HUES48 (cell line): ENCODE data around the gene HABP2.

Experiments
- H3K27ac ChIP-seq: one replicate; pipeline ENCODE4 v1.7.0; 2013; ENCODE audit warnings: low read depth, low read length, inconsistent platforms
- H3K27me3 ChIP-seq: 2 replicates; pipeline ENCODE4 v1.6.1; 2013; ENCODE audit warnings: mild to moderate bottlenecking, low read length; ENCODE audit not compliant: control insufficient read depth, insufficient read depth
- H3K36me3 ChIP-seq: 2 replicates; pipeline ENCODE4 v1.6.1; 2013; ENCODE audit warnings: low read length; ENCODE audit not compliant: control insufficient read depth, insufficient read depth
- H3K4me1 ChIP-seq: 2 replicates; pipeline ENCODE4 v1.6.1; 2013; ENCODE audit warnings: mild to moderate bottlenecking, low read length; ENCODE audit not compliant: control insufficient read depth, insufficient read depth
- H3K4me3 ChIP-seq: 2 replicates; pipeline ENCODE4 v1.5.1; 2013; ENCODE audit warnings: mild to moderate bottlenecking, low read depth, low read length
- H3K9ac ChIP-seq: 2 replicates; pipeline ENCODE4 v1.6.1; 2013; ENCODE audit warnings: mild to moderate bottlenecking, low read depth, low read length, moderate library complexity
- H3K9me3 ChIP-seq: 2 replicates; pipeline ENCODE4 v1.6.1; 2013; ENCODE audit warnings: low read length; ENCODE audit not compliant: control insufficient read depth, insufficient read depth

HABP2 gene

DNA sequence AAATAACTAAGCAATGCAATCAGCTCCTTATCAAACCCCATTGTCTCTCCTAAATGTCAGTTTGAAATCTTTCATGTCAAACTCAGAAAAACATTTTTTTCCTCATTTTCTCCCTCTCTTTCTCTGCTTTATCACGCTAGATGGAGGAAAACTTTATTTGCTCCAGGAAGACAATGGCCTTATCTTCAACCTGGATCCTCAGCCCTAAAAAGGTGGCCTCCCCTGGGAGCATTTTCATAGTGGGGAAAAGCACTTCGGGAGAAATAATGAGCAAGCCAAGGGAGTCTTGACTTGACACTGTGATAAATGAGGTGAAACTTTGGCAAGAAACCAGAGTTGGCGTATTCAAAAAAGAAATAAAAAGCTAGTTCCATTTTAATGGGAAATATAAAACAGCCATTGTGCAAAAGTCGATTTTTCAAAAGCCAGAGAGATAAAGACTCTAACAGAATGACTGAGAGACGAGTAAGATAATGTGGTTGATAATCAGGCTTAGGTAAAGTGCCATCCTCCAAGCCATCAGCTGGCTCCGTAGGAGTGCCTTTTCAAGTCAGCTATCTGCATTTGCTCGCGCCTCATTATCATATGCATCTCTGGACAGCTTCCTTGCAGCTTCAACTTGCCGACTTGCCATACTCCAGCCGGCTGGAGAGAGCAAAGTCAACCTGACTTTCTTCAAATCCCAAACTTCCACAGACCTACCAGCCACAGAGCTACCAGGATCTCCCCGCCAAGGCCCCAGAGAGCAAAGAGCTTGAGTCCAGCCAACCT is 19.9 kb downstream of the HABP2 start:
- Histone ChIP-seq H3K36me3 (no peaks in the 10 kb centered on the region), H3K4me1 (no peaks in the 10 kb centered on the region), H3K9ac (no peak overlapping the region), H3K27me3 (peaks cover 11% of the 10 kb centered on the region), H3K27ac (no peak overlapping the region), H3K9me3 (no peaks in the 10 kb centered on the region), H3K4me3 (no peak overlapping the region)

DNA sequence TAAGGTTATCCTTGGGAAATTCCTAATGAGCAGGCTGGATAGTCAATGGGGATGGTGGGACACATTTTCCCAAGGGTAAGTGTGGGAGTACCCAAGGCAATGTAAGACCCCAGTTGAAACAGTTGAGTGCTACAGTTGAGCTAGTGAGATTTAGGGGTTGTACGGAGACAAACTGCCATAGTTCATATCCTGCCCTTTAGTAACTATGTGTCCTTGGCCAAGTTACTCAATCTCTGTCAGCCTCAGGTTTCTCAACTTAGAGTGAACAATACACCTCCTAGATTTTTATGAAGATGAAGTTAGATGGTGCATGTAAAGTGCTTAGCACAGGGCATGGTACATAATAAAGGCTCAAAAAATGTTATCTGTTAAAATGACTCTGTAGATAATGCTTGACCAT is 20.5 kb downstream of the HABP2 start:
- no peaks in the 10 kb centered on the region for H3K36me3 ChIP-seq
- no peak overlapping the region for H3K9ac ChIP-seq
- H3K4me3 ChIP-seq, result no peak overlapping the region
- H3K9me3 ChIP-seq, result no peaks in the 10 kb centered on the region
- peaks cover 11% of the 10 kb centered on the region for H3K27me3 ChIP-seq
- no peaks in the 10 kb centered on the region for H3K4me1 ChIP-seq
- H3K27ac ChIP-seq, result no peak overlapping the region

- H3K27me3 ChIP-seq, result peaks cover 8% of the 10 kb centered on the region
- no peaks in the 10 kb centered on the region for H3K4me1 ChIP-seq
- H3K27ac ChIP-seq, result no peak overlapping the region
- no peaks in the 10 kb centered on the region for H3K36me3 ChIP-seq
- H3K4me3 ChIP-seq, result no peak overlapping the region
- no peak overlapping the region for H3K9ac ChIP-seq
- H3K9me3 ChIP-seq, result no peaks in the 10 kb centered on the region
Observed at GRCh38 chr10:113576852-113577251, 24.0 kb downstream of the HABP2 start.

GRCh38 chr10:113578773-113579172 is 25.9 kb downstream of the HABP2 start:
- Histone ChIP-seq H3K27me3 (peaks cover 5% of the 10 kb centered on the region), H3K4me3 (no peak overlapping the region), H3K4me1 (no peaks in the 10 kb centered on the region), H3K36me3 (no peaks in the 10 kb centered on the region), H3K9ac (no peak overlapping the region), H3K27ac (no peak overlapping the region), H3K9me3 (no peaks in the 10 kb centered on the region)

DNA sequence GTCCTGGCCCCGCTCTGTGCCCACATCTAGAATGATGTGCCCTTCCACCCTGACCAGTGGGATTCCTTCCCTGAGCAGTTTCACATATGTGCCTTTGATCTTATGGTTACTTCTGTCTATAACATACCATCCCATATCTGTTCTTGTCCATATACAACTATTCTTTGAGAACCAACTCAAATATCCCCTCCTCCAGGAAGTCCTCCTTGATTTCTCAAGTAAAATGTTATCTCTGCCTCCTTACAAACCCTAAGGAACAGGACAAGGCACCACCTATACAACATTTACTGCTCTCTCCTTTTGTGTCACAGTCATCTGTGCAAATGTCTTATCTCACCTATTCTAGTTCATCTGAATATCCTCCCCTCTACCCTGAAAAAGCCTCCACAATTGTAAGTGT is 28.2 kb downstream of the HABP2 start:
- Histone ChIP-seq H3K9me3 (no peaks in the 10 kb centered on the region), H3K4me1 (no peaks in the 10 kb centered on the region), H3K4me3 (no peak overlapping the region), H3K36me3 (no peaks in the 10 kb centered on the region), H3K27ac (no peak overlapping the region), H3K9ac (no peak overlapping the region), H3K27me3 (no peaks in the 10 kb centered on the region)

DNA sequence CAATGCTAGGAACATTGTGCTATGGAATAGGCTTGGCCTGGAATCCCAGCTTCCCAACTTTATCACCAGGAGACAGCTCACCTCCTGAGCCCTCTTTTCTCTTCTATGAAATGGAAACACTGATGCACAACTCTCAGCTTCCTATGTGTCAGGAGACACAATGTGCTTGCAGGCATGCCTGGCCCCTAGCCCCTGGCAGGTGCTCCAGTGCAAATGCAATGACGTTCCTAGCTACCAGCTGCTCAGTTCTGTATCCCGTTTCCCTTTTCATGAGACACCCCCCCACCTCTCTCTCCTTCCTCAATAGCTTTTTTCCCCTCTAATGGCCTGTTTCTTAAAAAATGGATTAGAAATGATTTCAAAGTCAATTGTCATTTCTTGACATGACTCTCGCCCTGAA is 30.7 kb downstream of the HABP2 start:
- Histone ChIP-seq H3K9me3 (no peaks in the 10 kb centered on the region), H3K27me3 (no peaks in the 10 kb centered on the region), H3K4me1 (no peaks in the 10 kb centered on the region), H3K9ac (no peak overlapping the region), H3K4me3 (no peak overlapping the region), H3K36me3 (no peaks in the 10 kb centered on the region), H3K27ac (no peak overlapping the region)

GRCh38 chr10:113585949-113586348 is 33.1 kb downstream of the HABP2 start:
- Histone ChIP-seq H3K36me3 (no peaks in the 10 kb centered on the region), H3K9me3 (no peaks in the 10 kb centered on the region), H3K4me3 (no peak overlapping the region), H3K27ac (no peak overlapping the region), H3K27me3 (no peaks in the 10 kb centered on the region), H3K9ac (no peak overlapping the region), H3K4me1 (no peaks in the 10 kb centered on the region)

GRCh38 chr10:113589201-113589770 is 36.4 kb downstream of the HABP2 start:
- Histone ChIP-seq H3K9ac (no peak overlapping the region), H3K27me3 (no peaks in the 10 kb centered on the region), H3K36me3 (no peaks in the 10 kb centered on the region), H3K4me3 (no peak overlapping the region), H3K9me3 (no peaks in the 10 kb centered on the region), H3K4me1 (no peaks in the 10 kb centered on the region), H3K27ac (no peak overlapping the region)

- H3K9ac ChIP-seq, result no peak overlapping the region
- no peak overlapping the region for H3K27ac ChIP-seq
- no peaks in the 10 kb centered on the region for H3K27me3 ChIP-seq
- H3K36me3 ChIP-seq, result no peaks in the 10 kb centered on the region
- H3K4me1 ChIP-seq, result no peaks in the 10 kb centered on the region
- no peak overlapping the region for H3K4me3 ChIP-seq
- no peaks in the 10 kb centered on the region for H3K9me3 ChIP-seq
Observed at GRCh38 chr10:113590581-113590980, 37.7 kb downstream of the HABP2 start.

DNA sequence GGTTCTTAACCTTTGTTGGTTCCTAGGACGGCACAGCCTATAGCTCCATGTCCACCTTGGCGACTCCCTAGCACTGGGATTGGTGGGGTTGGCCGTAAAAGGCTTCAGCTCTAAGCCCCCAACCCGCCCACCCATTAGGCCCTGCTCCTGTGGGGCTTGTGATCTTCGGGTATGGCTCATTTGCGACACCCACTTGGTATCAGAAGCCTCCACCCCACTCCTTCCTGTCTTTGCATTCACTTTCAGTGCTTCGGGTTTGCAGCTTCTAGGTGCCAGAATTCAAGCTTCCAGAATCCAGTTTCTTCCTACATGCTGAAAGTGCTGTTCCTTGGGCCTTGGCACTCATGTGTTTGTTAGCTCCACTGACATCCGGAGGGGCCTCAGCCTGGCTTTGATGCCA is 39.5 kb downstream of the HABP2 start:
- H3K36me3 ChIP-seq, result no peaks in the 10 kb centered on the region
- no peaks in the 10 kb centered on the region for H3K9me3 ChIP-seq
- no peaks in the 10 kb centered on the region for H3K4me1 ChIP-seq
- H3K4me3 ChIP-seq, result no peak overlapping the region
- no peak overlapping the region for H3K27ac ChIP-seq
- no peak overlapping the region for H3K9ac ChIP-seq
- H3K27me3 ChIP-seq, result no peaks in the 10 kb centered on the region

DNA sequence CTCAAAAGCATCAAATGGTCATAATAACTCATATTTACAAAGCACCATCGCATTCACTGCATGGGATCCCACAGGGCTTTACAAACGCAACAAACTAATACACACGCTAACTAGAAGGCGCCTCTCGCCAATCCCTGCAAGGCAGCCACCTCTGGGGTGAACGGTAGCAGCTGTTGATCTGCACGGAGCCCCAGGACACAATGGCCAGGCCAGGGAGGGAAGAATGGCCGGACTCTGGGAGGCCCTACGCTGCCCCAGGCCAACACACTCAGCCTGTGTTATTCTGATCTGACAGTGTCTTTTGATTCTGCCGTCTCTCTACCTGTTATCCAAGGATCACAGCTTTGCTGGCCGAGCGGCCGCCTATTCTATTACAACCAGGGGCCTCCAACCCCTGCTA is 41.8 kb downstream of the HABP2 start:
- Histone ChIP-seq H3K4me1 (no peaks in the 10 kb centered on the region), H3K9me3 (no peaks in the 10 kb centered on the region), H3K4me3 (no peak overlapping the region), H3K27ac (no peak overlapping the region), H3K36me3 (no peaks in the 10 kb centered on the region), H3K27me3 (no peaks in the 10 kb centered on the region), H3K9ac (no peak overlapping the region)
